Measurements from ENCODE around the gene PTPN6. TPM values are rescaled to one million over a fixed set of nuclear protein-coding genes. Genes with fewer than 3 reads are reported as not detected.

PTPN6 gene
- total RNA-seq (2012; rRNA removed) (under 0.01 TPM in 1 of 2 replicates, not detected in the other), polyA plus RNA-seq (2012; rRNA removed) (0.14 TPM in 1 of 2 replicates, not detected in the other), Bru-seq, nascent RNA (percentile 29 among the genes with signal in this experiment), BruChase-seq, experiment 1, labeled RNA remaining after a 6-hour chase (percentile 25 among the genes with signal in this experiment), BruChase-seq, experiment 2, labeled RNA remaining after a 2-hour chase (percentile 28 among the genes with signal in this experiment)
- polyA plus RNA-seq (2012; cell fraction: cytosol; rRNA removed): 0.08 TPM in 1 of 2 replicates, not detected in the other
- polyA plus RNA-seq (2012; cell fraction: nucleus; rRNA removed; ENCODE audit: low replicate concordance): 0.66 and 0.67 TPM in 2 replicates
- long read RNA-seq: 0 reads

DNA sequence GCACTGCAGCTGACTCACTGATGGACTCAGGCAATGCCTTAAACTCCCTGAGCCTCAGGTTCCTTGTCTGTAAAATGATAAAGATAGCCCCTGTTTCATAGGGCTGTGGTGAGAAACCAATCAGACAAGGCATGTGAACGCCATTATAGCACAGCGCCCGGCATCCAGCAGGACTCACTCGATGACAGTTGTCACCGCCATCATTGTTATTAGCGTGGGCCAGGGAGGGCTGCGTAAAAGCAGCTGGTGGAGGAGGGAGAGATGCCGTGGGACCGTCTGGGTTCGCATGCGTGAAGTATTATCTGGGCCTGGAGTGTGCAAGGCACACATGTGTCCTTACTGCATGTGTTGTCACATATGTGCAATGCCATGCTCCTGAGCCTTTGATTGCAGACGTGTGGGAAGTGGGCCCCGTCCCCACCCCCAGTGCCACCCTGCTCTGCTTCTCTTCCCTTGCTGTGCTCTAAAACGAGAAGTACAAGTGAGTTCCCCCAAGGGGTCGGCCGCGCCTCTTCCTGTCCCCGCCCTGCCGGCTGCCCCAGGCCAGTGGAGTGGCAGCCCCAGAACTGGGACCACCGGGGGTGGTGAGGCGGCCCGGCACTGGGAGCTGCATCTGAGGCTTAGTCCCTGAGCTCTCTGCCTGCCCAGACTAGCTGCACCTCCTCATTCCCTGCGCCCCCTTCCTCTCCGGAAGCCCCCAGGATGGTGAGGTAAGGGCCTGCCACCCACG lies at the start of gene PTPN6:
PTPN6 (plus strand) TSS at position 546 of the 730 bp plus-strand sequence; CDS start at position 703, 157 bp downstream.
- no peak within 1 kb of the TSS for H4K91ac ChIP-seq (ENCODE audit: insufficient read depth, low read depth, low read length)
- H2BK15ac ChIP-seq (ENCODE audit: low read depth, low read length): no peak within 1 kb of the TSS
- H3K18ac ChIP-seq (ENCODE audit: low read depth, low read length): no peak within 1 kb of the TSS
- peaks cover 0 to under 1% of the 10 kb centered on the region in 2 experiments; a peak in 1 of 4 replicates for H3K79me1 ChIP-seq (ENCODE audit: low read depth in 1 of 2, low read length in 2 of 2)
- H3K4me2 ChIP-seq (ENCODE audit: low read depth, low read length): no peak within 1 kb of the TSS
- H2BK120ac ChIP-seq (ENCODE audit: low read depth, low read length): no peak within 1 kb of the TSS
- no peak for TF ChIP-seq MAFK (IDR thresholded peaks at IDR 0.05; ENCODE audit: low read depth, low read length)
- H3K9me3 ChIP-seq (ENCODE audit: control insufficient read depth, insufficient read depth, low read length): no peaks in the 10 kb centered on the region
- ATAC-seq (ENCODE audit: low read depth) (no peak), DNase-seq (no peak)
- in situ Hi-C loops (cut with MboI; ENCODE audit: low sequenced_read_pairs) (no loop called here), intact Hi-C loops (cut with micrococcal nuclease) (no loop called here), dilution Hi-C loops (cut with HindIII; ENCODE audit: low sequenced_read_pairs, unreplicated experiment) (no loop called here)
- no peak within 1 kb of the TSS for H2BK5ac ChIP-seq (ENCODE audit: low read depth, low read length, poor library complexity, severe bottlenecking)
- no peak within 1 kb of the TSS for H2AK5ac ChIP-seq (ENCODE audit: low read depth, low read length)
- H3K36me3 ChIP-seq (ENCODE audit: control insufficient read depth, insufficient read depth, low read length): no peaks in the 10 kb centered on the region
- BruUV-seq (replicated peaks): no TSS peak
- ChIA-PET POLR2A (ENCODE audit: unreplicated experiment) (no interaction called here), CTCF (no interaction called here)
- no peak within 1 kb of the TSS for H3K9ac ChIP-seq (ENCODE audit: low read depth, low read length)
- 0 out of 2 replicates have a peak, but pooled peaks cover 2% of the 10 kb centered on the region for H3K4me1 ChIP-seq (ENCODE audit: control insufficient read depth, insufficient read depth, low read length)
- no peaks in the 10 kb centered on the region for H4K20me1 ChIP-seq (ENCODE audit: insufficient read depth, low read length)
- H4K8ac ChIP-seq (ENCODE audit: low read depth in 2 of 2, low read length in 2 of 2): no peak within 1 kb of the TSS
- H3K27me3 ChIP-seq (ENCODE audit: control insufficient read depth, insufficient read depth, low read length): no peaks in the 10 kb centered on the region
- no peak within 1 kb of the TSS for H3K23ac ChIP-seq (ENCODE audit: low read depth, low read length)
- peak within 1 kb of the TSS; percentile 55 for H2AK9ac ChIP-seq (replicated peaks; ENCODE audit: low read depth, low read length, poor library complexity)
- H3K56ac ChIP-seq (ENCODE audit: extremely low read depth, insufficient read depth, low read length): no peak within 1 kb of the TSS
- H4K5ac ChIP-seq (ENCODE audit: low read depth, low read length): no peak within 1 kb of the TSS
- H3K14ac ChIP-seq (replicated peaks; ENCODE audit: low read depth, low read length): no peak within 1 kb of the TSS
- no peak within 1 kb of the TSS for H2BK20ac ChIP-seq (ENCODE audit: low read depth, low read length)
- no peak within 1 kb of the TSS for H3K4me3 ChIP-seq (ENCODE audit: insufficient read depth, low read depth, low read length)
- peak within 1 kb of the TSS; percentile 72 for H2AFZ ChIP-seq (replicated peaks; ENCODE audit: low read length, poor library complexity)
- 79% methylated on average over 14 of the region's 25 CpGs; no CpG with 5 or more reads in 1 of the 2 experiments for WGBS, 2 experiments (ENCODE audit: extremely low coverage in 2 of 2, insufficient read length in 1 of 2)
- no peak within 1 kb of the TSS for H3K27ac ChIP-seq (ENCODE audit: insufficient read depth, low read length)
- H3K9me1 ChIP-seq (ENCODE audit: insufficient read depth, low read length): no peaks in the 10 kb centered on the region
- H3K4ac ChIP-seq (ENCODE audit: low read depth, low read length): no peak within 1 kb of the TSS
